CD4-positive, alpha-beta T cell (primary cell): ENCODE measurements around the gene ESAM. TPM values are rescaled to one million over a fixed set of nuclear protein-coding genes. Genes with fewer than 3 reads are reported as not detected.

Experiments used
- ATAC-seq: fragments of 200-7000 bp; cut with Tn5 transposase; one replicate; pipeline ENCODE4 v1.10.0; 2022; ENCODE audit warnings: mild to moderate bottlenecking; ENCODE audit not compliant: poor library complexity
- CTCF ChIA-PET: fragments of 350-600 bp; sonication (Branson Sonifier 250); formaldehyde crosslinking; loops from one replicate; lab custom pipeline; 2021; ENCODE audit warnings: antibody characterized with exemption, inconsistent platforms; lab: Charles Lee
- POLR2A ChIA-PET: fragments of 350-600 bp; sonication (Branson Sonifier 250); formaldehyde crosslinking; loops from one replicate; lab custom pipeline; 2021; ENCODE audit warnings: antibody characterized with exemption, inconsistent platforms; lab: Charles Lee
- DNase-seq, 14 experiments: peaks; one replicate each; pipeline ENCODE4 v3.0.0-alpha.2; 2013 to 2020; ENCODE audit warnings: mixed read lengths in 2 of 14
- H3K27ac ChIP-seq, 2 donors: one replicate each; pipeline versions ENCODE4 v1.5.1 to v1.7.0; 2013; ENCODE audit warnings: low read length in 2 of 2, low read depth in 1 of 2, mild to moderate bottlenecking in 1 of 2
- H3K27me3 ChIP-seq, 2 experiments: 1 replicate in 1 of 2; 2 replicates in 1 of 2; pipeline versions ENCODE4 v1.6.1 to v1.7.0; 2013; ENCODE audit warnings: low read length in 2 of 2, control low read depth in 1 of 2, mild to moderate bottlenecking in 1 of 2, moderate library complexity in 1 of 2; ENCODE audit not compliant: insufficient read depth in 2 of 2, control insufficient read depth in 1 of 2
- H3K36me3 ChIP-seq: one replicate; pipeline ENCODE4 v1.6.1; 2013; ENCODE audit warnings: low read length, control low read depth; ENCODE audit not compliant: insufficient read depth
- H3K4me1 ChIP-seq: one replicate; pipeline ENCODE4 v1.6.1; 2013; ENCODE audit warnings: low read length, control low read depth; ENCODE audit not compliant: insufficient read depth
- H3K4me3 ChIP-seq: one replicate; pipeline ENCODE4 v1.5.1; 2013; ENCODE audit warnings: mild to moderate bottlenecking, low read length, moderate library complexity
- H3K9me3 ChIP-seq, 2 experiments: 1 replicate in 1 of 2; 2 replicates in 1 of 2; pipeline versions ENCODE4 v1.6.1 to v1.7.0; 2013; ENCODE audit warnings: low read length in 2 of 2, mild to moderate bottlenecking in 2 of 2, control low read depth in 1 of 2, moderate library complexity in 1 of 2; ENCODE audit not compliant: control insufficient read depth in 1 of 2, insufficient read depth in 1 of 2
- H3K27ac Mint-ChIP-seq: one replicate; pipeline ENCODE4 v1.8.0; 2020; ENCODE audit warnings: mixed read lengths
- H3K27me3 Mint-ChIP-seq: one replicate; pipeline ENCODE4 v1.8.0; 2021; ENCODE audit warnings: mixed read lengths
- H3K36me3 Mint-ChIP-seq: one replicate; pipeline ENCODE4 v1.8.0; 2021; ENCODE audit warnings: low read depth, mixed read lengths
- H3K4me1 Mint-ChIP-seq: one replicate; pipeline ENCODE4 v1.8.0; 2021; ENCODE audit warnings: low read depth, mixed read lengths
- H3K4me3 Mint-ChIP-seq: one replicate; pipeline ENCODE4 v1.8.0; 2020; ENCODE audit warnings: mild to moderate bottlenecking, mixed read lengths
- H3K9me3 Mint-ChIP-seq: one replicate; pipeline ENCODE4 v1.8.0; 2020; ENCODE audit warnings: mixed read lengths
- intact Hi-C, 2 experiments: fragments of 100-400 bp; cut with DNase I in 1 of 2; cut with micrococcal nuclease in 1 of 2; formaldehyde crosslinking; loops; one replicate each; pipeline versions ENCODE4 v1.15.1 to v1.9.0; 2023 to 2025; cut with DNase I, micrococcal nuclease
- total RNA-seq, 174 experiments: library from RNA in 2 of 174; stranded (reverse) in 2 of 174; gene quantifications; one replicate each; pipeline ENCODE4 v1.2.3 and lab custom pipeline; 2021 to 2026
- TF ChIP-seq, protein P1 (sequence below): fragments of 200-600 bp; IDR thresholded peaks from one replicate; pipeline ENCODE4 v1.8.0; 2022; ENCODE audit warnings: antibody characterized with exemption, mild to moderate bottlenecking

The ESAM gene
- total RNA-seq, 2 experiments from 2014 or later, result 0.38 to 0.64 TPM

GRCh38 chr11:124756753-124757227, 5.3 kb downstream of the ESAM start:
- ChIA-PET CTCF (interaction anchor here (1.9 to 6.5 kb wide), 2 partner anchors 11 to 119 kb away, joined by 6 to 46 read pairs; no protein-coding TSS in a partner anchor), POLR2A (interaction anchor here (1.2 to 2.7 kb wide), 2 partner anchors 11 to 80 kb away, joined by 3 to 34 read pairs; no protein-coding TSS in a partner anchor)
- H3K27me3 ChIP-seq, result peaks cover 55 to 58% of the 10 kb centered on the region in 2 experiments
- ATAC-seq (no peak), DNase-seq (no peak)
- no peak overlapping the region for H3K4me3 ChIP-seq
- TF ChIP-seq, protein P1, sequence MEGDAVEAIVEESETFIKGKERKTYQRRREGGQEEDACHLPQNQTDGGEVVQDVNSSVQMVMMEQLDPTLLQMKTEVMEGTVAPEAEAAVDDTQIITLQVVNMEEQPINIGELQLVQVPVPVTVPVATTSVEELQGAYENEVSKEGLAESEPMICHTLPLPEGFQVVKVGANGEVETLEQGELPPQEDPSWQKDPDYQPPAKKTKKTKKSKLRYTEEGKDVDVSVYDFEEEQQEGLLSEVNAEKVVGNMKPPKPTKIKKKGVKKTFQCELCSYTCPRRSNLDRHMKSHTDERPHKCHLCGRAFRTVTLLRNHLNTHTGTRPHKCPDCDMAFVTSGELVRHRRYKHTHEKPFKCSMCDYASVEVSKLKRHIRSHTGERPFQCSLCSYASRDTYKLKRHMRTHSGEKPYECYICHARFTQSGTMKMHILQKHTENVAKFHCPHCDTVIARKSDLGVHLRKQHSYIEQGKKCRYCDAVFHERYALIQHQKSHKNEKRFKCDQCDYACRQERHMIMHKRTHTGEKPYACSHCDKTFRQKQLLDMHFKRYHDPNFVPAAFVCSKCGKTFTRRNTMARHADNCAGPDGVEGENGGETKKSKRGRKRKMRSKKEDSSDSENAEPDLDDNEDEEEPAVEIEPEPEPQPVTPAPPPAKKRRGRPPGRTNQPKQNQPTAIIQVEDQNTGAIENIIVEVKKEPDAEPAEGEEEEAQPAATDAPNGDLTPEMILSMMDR, result no peak
- intact Hi-C loops, result no loop called here
- no peaks in the 10 kb centered on the region for H3K36me3 ChIP-seq
- Mint-ChIP-seq H3K9me3 (no peaks in the 10 kb centered on the region), H3K4me1 (peaks cover 29% of the 10 kb centered on the region), H3K36me3 (no peaks in the 10 kb centered on the region), H3K27me3 (peaks cover 71% of the 10 kb centered on the region), H3K27ac (no peak overlapping the region), H3K4me3 (no peak overlapping the region)
- H3K4me1 ChIP-seq, result peaks cover 45% of the 10 kb centered on the region
- no peak overlapping the region for H3K27ac ChIP-seq
- peaks cover 0 to 15% of the 10 kb centered on the region in 2 experiments for H3K9me3 ChIP-seq

- TF ChIP-seq, protein P1, result no peak
- Mint-ChIP-seq H3K36me3 (no peaks in the 10 kb centered on the region), H3K4me3 (no peak overlapping the region), H3K9me3 (no peaks in the 10 kb centered on the region), H3K4me1 (peaks cover 26% of the 10 kb centered on the region), H3K27ac (no peak overlapping the region), H3K27me3 (peaks cover 66% of the 10 kb centered on the region)
- ChIA-PET CTCF (interaction anchor here (1.0 to 6.5 kb wide), 2 partner anchors 10 to 87 kb away, joined by 3 to 46 read pairs; no protein-coding TSS in a partner anchor), POLR2A (interaction anchor here (1.2 to 2.7 kb wide), 2 partner anchors 10 to 80 kb away, joined by 3 to 34 read pairs; no protein-coding TSS in a partner anchor)
- DNase-seq (no peak), ATAC-seq (no peak)
- no peaks in the 10 kb centered on the region for H3K36me3 ChIP-seq
- peaks cover 50 to 52% of the 10 kb centered on the region in 2 experiments for H3K27me3 ChIP-seq
- intact Hi-C loops, result no loop called here
- H3K4me3 ChIP-seq, result no peak overlapping the region
- H3K9me3 ChIP-seq, result peaks cover 0 to 15% of the 10 kb centered on the region in 2 experiments
- H3K4me1 ChIP-seq, result peaks cover 44% of the 10 kb centered on the region
- H3K27ac ChIP-seq, result no peak overlapping the region
Measured at GRCh38 chr11:124756033-124756752, 5.9 kb downstream of the ESAM start.

- Mint-ChIP-seq H3K4me3 (no peak overlapping the region), H3K36me3 (no peaks in the 10 kb centered on the region), H3K9me3 (no peaks in the 10 kb centered on the region), H3K4me1 (peaks cover 21% of the 10 kb centered on the region), H3K27ac (no peak overlapping the region), H3K27me3 (peaks cover 52% of the 10 kb centered on the region)
- POLR2A ChIA-PET, result no interaction called here
- TF ChIP-seq, protein P1, result no peak
- H3K9me3 ChIP-seq, result peaks cover 0 to 4% of the 10 kb centered on the region in 2 experiments
- peaks cover 35% of the 10 kb centered on the region for H3K4me1 ChIP-seq
- H3K27ac ChIP-seq, result no peak overlapping the region
- no peak for DNase-seq
- H3K27me3 ChIP-seq, result peaks cover 35 to 37% of the 10 kb centered on the region in 2 experiments
- intact Hi-C loops, result no loop called here
- ATAC-seq, result no peak
- CTCF ChIA-PET, result interaction anchor here (0.9 to 6.5 kb wide), 3 partner anchors 9 to 86 kb away, joined by 3 to 46 read pairs (median 3); no protein-coding TSS in a partner anchor
- H3K36me3 ChIP-seq, result no peaks in the 10 kb centered on the region
- no peak overlapping the region for H3K4me3 ChIP-seq
Measured at GRCh38 chr11:124754710-124755109, 7.4 kb downstream of the ESAM start.
